Hematopoietic multipotent progenitor cell treated with erythropoietin and hydrocortisone succinate and interleukin-3 and kit ligand, for 8 days (in vitro differentiated cells): Measurements from ENCODE around the gene C1QTNF1.

ENCODE experiments used
- DNase-seq: peaks from one replicate; pipeline ENCODE4 v3.0.0-alpha.2; 2015

C1QTNF1 gene

GRCh38 chr17:79023886-79024771 lies at the start of gene C1QTNF1:
C1QTNF1 (plus strand) TSS chr17:79024169; CDS start chr17:79043969, 19,800 bp downstream.
- no peak for DNase-seq

DNA sequence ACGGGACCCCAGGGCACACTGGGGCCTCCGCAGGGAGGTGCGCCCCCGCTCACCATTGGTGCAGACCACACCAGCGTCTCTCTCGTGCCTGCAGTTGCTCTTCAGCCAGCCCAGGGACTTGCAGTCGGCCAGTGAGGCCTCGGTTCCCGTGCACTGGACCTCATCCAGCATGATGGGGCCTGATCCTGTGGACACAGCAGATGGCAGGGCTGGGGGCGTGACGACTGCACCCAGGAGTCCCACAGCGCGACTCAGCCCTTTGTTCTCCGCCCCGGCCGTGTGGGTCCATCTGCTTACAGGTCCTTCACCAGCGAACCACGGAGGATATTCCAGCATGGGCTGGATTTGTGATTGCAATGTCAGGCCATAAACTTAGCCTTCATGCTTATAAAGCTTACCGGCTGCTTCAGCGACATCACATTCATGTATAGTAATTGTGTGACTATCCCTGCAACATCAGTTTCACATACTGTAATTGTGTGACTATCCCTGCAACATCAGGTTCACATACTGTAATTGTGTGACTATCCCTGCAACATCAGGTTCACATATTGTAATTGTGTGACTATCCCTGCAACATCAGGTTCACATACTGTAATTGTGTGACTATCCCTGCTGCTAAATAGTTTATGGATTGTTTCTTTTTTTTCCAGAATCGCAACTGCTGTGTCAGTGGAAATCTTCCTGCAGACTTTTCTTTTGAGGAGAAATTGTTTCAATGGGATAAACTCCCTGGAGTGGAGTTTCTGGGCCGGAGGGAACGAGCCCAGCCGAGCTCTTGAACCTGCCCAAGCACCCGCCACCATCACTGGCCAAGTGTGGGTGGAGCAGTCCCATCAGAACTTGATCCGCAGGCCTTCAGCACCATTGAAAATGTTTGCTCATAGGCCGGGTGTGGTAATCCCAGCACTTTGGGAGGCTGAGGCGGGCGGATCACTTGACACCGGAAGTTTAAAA lies 49.1 kb upstream of the C1QTNF1 start:
- DNase-seq, result no peak

- no peak for DNase-seq
Measured at GRCh38 chr17:78976907-78977680, 46.9 kb upstream of the C1QTNF1 start.

- DNase-seq, result no peak
Measured at GRCh38 chr17:78977681-78977943, 46.4 kb upstream of the C1QTNF1 start.

GRCh38 chr17:78977997-78978973 lies 45.7 kb upstream of the C1QTNF1 start:
- DNase-seq, result no peak

DNA sequence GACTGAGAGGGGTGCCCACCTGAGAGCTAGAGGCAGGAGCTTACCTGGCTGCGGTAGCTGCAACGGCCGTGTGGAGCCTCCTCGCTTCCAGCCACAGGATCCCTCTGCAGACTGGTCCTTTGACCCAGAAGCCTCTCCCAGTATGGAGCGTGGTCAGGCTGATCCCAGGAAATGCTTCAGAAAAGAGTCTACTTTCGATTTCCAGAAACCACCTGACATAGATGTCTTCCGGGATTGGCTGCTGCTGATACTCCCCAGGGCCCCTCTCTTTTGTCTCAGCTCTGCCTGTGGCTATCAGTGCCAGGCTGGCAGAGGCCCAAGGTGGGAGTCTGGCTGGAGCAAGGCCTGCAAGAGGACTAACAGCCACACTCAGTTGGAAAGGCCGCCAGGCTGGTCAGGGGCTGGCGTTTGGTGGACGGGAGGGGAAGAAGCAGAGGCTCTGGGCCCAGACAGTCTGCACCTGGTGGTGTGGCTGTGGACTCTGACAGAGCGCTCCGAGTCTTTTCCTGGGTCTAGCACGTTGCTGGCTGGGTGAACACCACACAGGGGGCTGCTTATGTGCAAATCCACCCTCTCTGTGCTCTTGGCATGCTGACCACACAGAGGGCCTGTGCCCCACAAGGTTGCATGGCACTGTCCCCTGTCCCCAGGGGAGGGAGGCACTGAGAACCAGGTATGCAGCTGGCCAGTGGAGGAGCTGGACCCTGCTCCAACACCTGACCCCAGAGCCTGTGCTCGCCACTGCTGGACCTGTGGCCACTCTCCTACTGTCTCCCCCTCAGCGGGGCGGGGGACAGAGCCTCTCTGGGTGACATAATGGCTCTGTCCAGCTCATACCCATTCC lies 44.0 kb upstream of the C1QTNF1 start, which contains the start of gene LGALS3BP:
Gene LGALS3BP (minus strand): TSS at position 144 of the 844 bp plus-strand sequence. CDS start 2,732 bp downstream, outside the sequence.
- peak; percentile 62 for DNase-seq

- no peak for DNase-seq
Measured at GRCh38 chr17:78980624-78980972, 43.4 kb upstream of the C1QTNF1 start.

- no peak for DNase-seq
Measured at GRCh38 chr17:78981010-78981888, 42.7 kb upstream of the C1QTNF1 start.

GRCh38 chr17:78985395-78985794 lies 38.6 kb upstream of the C1QTNF1 start:
- DNase-seq, result no peak

- peak; percentile 74 for DNase-seq
Measured at GRCh38 chr17:78986048-78986648, 37.8 kb upstream of the C1QTNF1 start.

GRCh38 chr17:78986649-78987328 lies 37.2 kb upstream of the C1QTNF1 start:
- peak; percentile 45 for DNase-seq

DNA sequence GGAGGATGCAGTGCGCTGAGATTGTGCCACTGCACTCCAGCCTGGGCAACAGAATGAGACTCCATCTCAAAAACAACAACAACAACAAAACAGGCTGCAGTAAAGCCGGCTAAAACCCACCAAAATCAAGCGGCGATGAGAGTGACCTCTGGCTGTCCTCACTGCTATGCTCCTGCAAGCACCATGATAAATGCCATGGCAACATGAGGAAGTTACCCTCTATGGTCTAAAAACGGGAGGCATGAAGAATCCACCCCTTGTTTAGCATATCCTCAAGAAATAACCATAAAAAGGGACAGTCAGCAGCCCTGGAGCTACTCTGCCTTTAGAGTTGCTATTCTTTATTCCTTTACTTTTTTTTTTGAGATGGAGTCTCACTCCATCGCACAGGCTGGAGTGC lies 35.8 kb upstream of the C1QTNF1 start:
- peak; percentile 38 for DNase-seq

GRCh38 chr17:78990349-78991016 lies 33.5 kb upstream of the C1QTNF1 start:
- no peak for DNase-seq

DNA sequence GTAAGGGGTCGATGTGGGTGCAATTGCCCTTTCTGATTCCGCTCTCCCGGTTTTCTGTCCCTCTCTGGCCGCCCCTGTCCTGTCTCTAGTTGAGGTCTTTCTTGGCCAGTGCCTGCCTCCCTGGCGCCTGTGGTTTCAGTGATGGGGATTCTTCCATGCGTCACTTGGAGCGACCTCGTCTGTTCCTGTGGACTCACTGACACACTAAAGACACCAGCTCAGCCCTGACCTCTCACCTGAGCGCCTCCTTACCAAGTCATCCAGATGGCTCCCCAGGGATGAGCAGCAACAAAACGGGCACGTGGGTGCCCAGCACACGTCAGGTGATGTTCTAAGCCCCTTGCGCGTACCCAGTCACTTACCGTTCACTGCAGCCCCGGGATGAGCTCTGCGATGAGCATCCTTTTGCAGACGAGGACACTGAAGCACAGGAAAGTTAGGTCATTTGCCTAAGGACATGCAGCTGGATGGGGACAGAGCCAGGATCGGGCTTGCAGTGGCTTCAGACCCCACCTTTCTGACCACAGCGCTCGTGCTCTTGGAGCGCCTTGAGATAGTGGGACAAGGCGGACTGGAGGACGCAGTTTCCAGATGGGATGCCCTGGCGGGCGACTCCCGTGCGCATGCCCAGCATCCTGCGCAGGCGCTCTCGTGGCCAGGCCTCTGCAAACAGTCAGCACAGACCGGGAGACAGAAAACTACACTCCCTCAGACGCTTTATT lies 32.8 kb upstream of the C1QTNF1 start:
- no peak for DNase-seq

GRCh38 chr17:78991906-78992532 lies 31.9 kb upstream of the C1QTNF1 start:
- DNase-seq, result no peak

GRCh38 chr17:78992542-78993212 lies 31.3 kb upstream of the C1QTNF1 start:
- DNase-seq, result peak; percentile 81
